Measurements from ENCODE around the gene OR2V2. TPM values are rescaled to one million over a fixed set of nuclear protein-coding genes. Genes with fewer than 3 reads are reported as not detected.

The OR2V2 gene
- total RNA-seq, 1 experiment from 2014 or later, result not detected

DNA sequence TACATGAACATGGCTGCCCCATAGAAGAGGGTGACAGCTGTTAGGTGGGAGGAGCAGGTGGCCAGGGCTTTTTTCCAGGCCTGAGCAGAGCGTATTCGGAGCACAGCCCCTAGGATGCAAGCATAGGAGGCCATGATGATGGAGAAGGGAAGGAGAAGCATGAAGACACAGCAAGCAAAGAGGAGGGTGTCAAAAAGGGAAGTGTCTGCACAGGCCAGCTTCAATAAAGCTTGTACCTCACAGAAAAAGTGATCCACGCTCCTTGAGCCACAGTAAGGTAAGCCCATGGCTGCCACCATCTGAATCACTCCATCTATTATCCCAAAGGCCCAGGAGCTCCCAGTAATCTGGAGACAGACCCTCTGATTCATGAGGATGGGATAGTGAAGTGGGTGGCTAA, 22.9 kb upstream of the OR2V2 start:
- H3K9ac ChIP-seq (ENCODE audit: extremely low read depth, insufficient read length, low read length), result no peak overlapping the region
- no peak overlapping the region for H2AFZ ChIP-seq (ENCODE audit: low read length)
- H3K23me2 ChIP-seq (ENCODE audit: insufficient read length, low read depth, low read length, poor library complexity, severe bottlenecking), result no peaks in the 10 kb centered on the region
- Mint-ChIP-seq H3K4me3 (no peak overlapping the region), H3K9me3 (peaks cover 0 to 4% of the 10 kb centered on the region in 2 experiments; a peak in 2 of 5 replicates), H3K27me3 (ENCODE audit: low read depth) (peaks cover 36% of the 10 kb centered on the region), H3K27ac (no peak overlapping the region), H3K4me1 (peaks cover 0 to 11% of the 10 kb centered on the region in 2 experiments; a peak in 1 of 4 replicates), H3K36me3 (ENCODE audit: insufficient read depth in 1 of 3, low read depth in 3 of 3) (no peaks in the 10 kb centered on the region)
- H2BK15ac ChIP-seq (ENCODE audit: low read depth, low read length), result no peak overlapping the region
- WGBS (ENCODE audit: extremely low coverage, insufficient read length, low lambda C conversion rate), result no CpG with 5 or more reads among the region's 3 CpGs
- no peak overlapping the region for H2BK20ac ChIP-seq (ENCODE audit: low read depth, low read length, poor library complexity, severe bottlenecking)
- H2BK120ac ChIP-seq (ENCODE audit: low read depth, low read length, poor library complexity, severe bottlenecking), result no peak overlapping the region
- H4K5ac ChIP-seq (ENCODE audit: insufficient read length, low read depth, low read length), result no peak overlapping the region
- H3K14ac ChIP-seq (ENCODE audit: insufficient read depth, low read length), result no peak overlapping the region
- no peaks in the 10 kb centered on the region; the same call in 1 of the 2 replicates for H3K27me3 ChIP-seq (ENCODE audit: insufficient read depth, low read length)
- H4K8ac ChIP-seq (replicated peaks; ENCODE audit: insufficient read length, low read depth, low read length), result no peak overlapping the region
- H4K91ac ChIP-seq (ENCODE audit: insufficient read length, low read depth, low read length), result no peak overlapping the region
- H3T11ph ChIP-seq (ENCODE audit: low read length), result no peak overlapping the region
- no peak overlapping the region for H3K27ac ChIP-seq (ENCODE audit: insufficient read length, low read depth, low read length)
- H2BK5ac ChIP-seq (ENCODE audit: insufficient read length, low read length), result no peak overlapping the region
- DNase-seq, result no peak
- no peak overlapping the region for H3K4ac ChIP-seq (ENCODE audit: low read depth, low read length)
- no peaks in the 10 kb centered on the region for H3K4me1 ChIP-seq (ENCODE audit: insufficient read depth, low read length)
- no peak overlapping the region for H2BK12ac ChIP-seq (ENCODE audit: insufficient read length, low read depth, low read length)
- H3K79me2 ChIP-seq (ENCODE audit: insufficient read depth, low read length), result no peaks in the 10 kb centered on the region
- TF ChIP-seq, protein P1, sequence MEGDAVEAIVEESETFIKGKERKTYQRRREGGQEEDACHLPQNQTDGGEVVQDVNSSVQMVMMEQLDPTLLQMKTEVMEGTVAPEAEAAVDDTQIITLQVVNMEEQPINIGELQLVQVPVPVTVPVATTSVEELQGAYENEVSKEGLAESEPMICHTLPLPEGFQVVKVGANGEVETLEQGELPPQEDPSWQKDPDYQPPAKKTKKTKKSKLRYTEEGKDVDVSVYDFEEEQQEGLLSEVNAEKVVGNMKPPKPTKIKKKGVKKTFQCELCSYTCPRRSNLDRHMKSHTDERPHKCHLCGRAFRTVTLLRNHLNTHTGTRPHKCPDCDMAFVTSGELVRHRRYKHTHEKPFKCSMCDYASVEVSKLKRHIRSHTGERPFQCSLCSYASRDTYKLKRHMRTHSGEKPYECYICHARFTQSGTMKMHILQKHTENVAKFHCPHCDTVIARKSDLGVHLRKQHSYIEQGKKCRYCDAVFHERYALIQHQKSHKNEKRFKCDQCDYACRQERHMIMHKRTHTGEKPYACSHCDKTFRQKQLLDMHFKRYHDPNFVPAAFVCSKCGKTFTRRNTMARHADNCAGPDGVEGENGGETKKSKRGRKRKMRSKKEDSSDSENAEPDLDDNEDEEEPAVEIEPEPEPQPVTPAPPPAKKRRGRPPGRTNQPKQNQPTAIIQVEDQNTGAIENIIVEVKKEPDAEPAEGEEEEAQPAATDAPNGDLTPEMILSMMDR (conservative IDR thresholded peaks at IDR 0.05), result no peak
- no peak overlapping the region for H3K18ac ChIP-seq (ENCODE audit: insufficient read length, low read depth, low read length)
- no peak overlapping the region for H3K4me2 ChIP-seq (ENCODE audit: insufficient read depth, insufficient read length, low read length)
- H3K23ac ChIP-seq (ENCODE audit: insufficient read length, low read depth, low read length), result no peak overlapping the region
- H3K56ac ChIP-seq (ENCODE audit: insufficient read length, low read depth, low read length), result no peak overlapping the region
- H4K20me1 ChIP-seq (ENCODE audit: control insufficient read depth, insufficient read depth, insufficient read length), result no peaks in the 10 kb centered on the region
- H3K79me1 ChIP-seq (ENCODE audit: insufficient read depth, low read depth, low read length, poor library complexity, severe bottlenecking), result no peaks in the 10 kb centered on the region
- H2AK5ac ChIP-seq (ENCODE audit: insufficient read length, low read length), result no peak overlapping the region
- H3K9me3 ChIP-seq (ENCODE audit: control insufficient read depth, low read depth, low read length), result no peaks in the 10 kb centered on the region

All from H9 (cell line).